HCT116 (cell line): ENCODE results near the gene SLC4A2. TPM values are rescaled to one million over a fixed set of nuclear protein-coding genes. Genes with fewer than 3 reads are reported as not detected.

Experiments used
- ATAC-seq: fragments of 200-7000 bp; cut with Tn5 transposase; 2 replicates; pipeline ENCODE4 v1.9.1; 2020; ENCODE audit warnings: mild to moderate bottlenecking, moderate library complexity
- BruUV-seq: library from RNA; stranded (reverse); fragments of 400-500 nt; replicated peaks from 2 replicates; lab custom pipeline; 2021; lab: Mats Ljungman, UMichigan
- CTCF ChIA-PET: fragments of 300-600 bp; sonication (Branson Sonifier 250); formaldehyde crosslinking; loops from one replicate; lab custom pipeline; 2021; ENCODE audit warnings: antibody characterized with exemption; lab: Charles Lee
- POLR2A ChIA-PET: fragments of 300-600, 350-600 bp; sonication (Branson Sonifier 250); formaldehyde crosslinking; loops from one replicate; lab custom pipeline; 2021; ENCODE audit warnings: antibody characterized with exemption; lab: Charles Lee
- RAD21 ChIA-PET, 2 experiments: fragments of 300-600 bp; sonication (Branson Sonifier 250); formaldehyde crosslinking; loops; one replicate each; lab custom pipeline; 2023; ENCODE audit warnings: low total read pairs in 2 of 2; ENCODE audit not compliant: uncharacterized antibody in 2 of 2, unreplicated experiment in 2 of 2, low non-redundant PET in 1 of 2; lab: Charles Lee
- DNase-seq: peaks from one replicate; pipeline ENCODE4 v3.0.0-alpha.2; 2010; ENCODE audit warnings: low read depth, low spot score
- H2AFZ ChIP-seq: fragments of 200-600 bp; shearing (Covaris generic), sonication (generic); 2 replicates; pipeline ENCODE4 v1.6.1; 2017; ENCODE audit warnings: low read depth, mixed run types, mixed read lengths, antibody characterized with exemption, low read length; ENCODE audit not compliant: poor library complexity, severe bottlenecking
- H3K27ac ChIP-seq: 2 replicates; pipeline ENCODE4 v1.5.1; 2012; ENCODE audit warnings: low read depth, low read length
- H3K27me3 ChIP-seq: fragments of 200-600 bp; sonication (generic); 2 replicates; pipeline ENCODE4 v1.6.1; 2016; ENCODE audit warnings: mixed run types, low read length, mixed read lengths; ENCODE audit not compliant: insufficient read depth
- H3K36me3 ChIP-seq, 2 experiments: fragments of 200-500 bp in 1 of 2; fragments of 200-600 bp in 1 of 2; sonication (Bioruptor generic) in 1 of 2; sonication (generic) in 1 of 2; 2 replicates each; pipeline versions ENCODE4 v1.5.1 to v1.6.1; 2014 to 2016; ENCODE audit warnings: low read length in 2 of 2, inconsistent platforms in 1 of 2, mixed read lengths in 1 of 2, mixed run types in 1 of 2; ENCODE audit not compliant: insufficient read depth in 2 of 2, control insufficient read depth in 1 of 2
- H3K4me1 ChIP-seq, 2 experiments: fragments of 200-600 bp in 1 of 2; sonication (generic) in 1 of 2; 2 replicates each; pipeline versions ENCODE4 v1.5.1 to v1.6.1; 2012 to 2017; ENCODE audit warnings: low read length in 2 of 2, inconsistent platforms in 1 of 2, mild to moderate bottlenecking in 1 of 2, mixed read lengths in 1 of 2, mixed run types in 1 of 2, moderate library complexity in 1 of 2; ENCODE audit not compliant: insufficient read depth in 2 of 2, control insufficient read depth in 1 of 2
- H3K4me2 ChIP-seq: fragments of 200-600 bp; sonication (generic); 2 replicates; pipeline ENCODE4 v1.6.1; 2017; ENCODE audit warnings: mixed run types, low read length, mixed read lengths
- H3K4me3 ChIP-seq, 2 experiments: fragments of 200-600 bp in 1 of 2; sonication (generic) in 1 of 2; replicated peaks in 1 of 2; 2 replicates each; pipeline ENCODE4 v1.5.1; 2011 to 2016; ENCODE audit warnings: low read length in 2 of 2, control low read depth in 1 of 2, low read depth in 1 of 2, mild to moderate bottlenecking in 1 of 2, mixed read lengths in 1 of 2, mixed run types in 1 of 2
- H3K79me2 ChIP-seq: fragments of 200-600 bp; sonication (generic); 2 replicates; pipeline ENCODE4 v1.6.1; 2017; ENCODE audit warnings: mild to moderate bottlenecking, mixed run types, low read length, moderate library complexity, mixed read lengths; ENCODE audit not compliant: insufficient read depth
- H3K9ac ChIP-seq: fragments of 200-600 bp; sonication (generic); 2 replicates; pipeline ENCODE4 v1.6.1; 2016; ENCODE audit warnings: low read length, mixed read lengths
- H3K9me2 ChIP-seq: fragments of 200-600 bp; sonication (generic), shearing (Covaris generic); 2 replicates; pipeline ENCODE4 v1.6.1; 2017; ENCODE audit warnings: mixed run types, mild to moderate bottlenecking, moderate library complexity; ENCODE audit not compliant: insufficient read depth
- H3K9me3 ChIP-seq, 2 experiments: fragments of 200-500 bp in 1 of 2; fragments of 200-600 bp in 1 of 2; sonication (Bioruptor generic) in 1 of 2; sonication (generic) in 1 of 2; 2 replicates each; pipeline ENCODE4 v1.6.1; 2014 to 2017; ENCODE audit warnings: low read length in 2 of 2, mixed read lengths in 2 of 2, inconsistent platforms in 1 of 2, low read depth in 1 of 2, mild to moderate bottlenecking in 1 of 2, mixed run types in 1 of 2, moderate library complexity in 1 of 2; ENCODE audit not compliant: control insufficient read depth in 1 of 2, insufficient read depth in 1 of 2
- H4K20me1 ChIP-seq: fragments of 200-600 bp; sonication (generic), shearing (Covaris generic); 2 replicates; pipeline ENCODE4 v1.6.1; 2017; ENCODE audit warnings: mixed run types, mild to moderate bottlenecking, moderate library complexity; ENCODE audit not compliant: insufficient read depth
- ELF1 ChIP-seq: IDR thresholded peaks from 2 replicates; pipeline ENCODE4 v1.6.1; 2012; ENCODE audit warnings: low read depth, borderline replicate concordance
- JUND ChIP-seq: IDR thresholded peaks from 2 replicates; pipeline ENCODE4 v1.6.1; 2012
- POLR2AphosphoS5 ChIP-seq: IDR thresholded peaks from 2 replicates; pipeline ENCODE4 v1.6.1; 2011; ENCODE audit warnings: mild to moderate bottlenecking, low read depth, low read length, moderate library complexity
- SP1 ChIP-seq: IDR thresholded peaks from 2 replicates; pipeline ENCODE4 v1.6.1; 2012; ENCODE audit warnings: low read depth
- YY1 ChIP-seq: IDR thresholded peaks from 2 replicates; pipeline ENCODE4 v1.6.1; 2011; ENCODE audit warnings: low read length, low read depth, moderate library complexity, mild to moderate bottlenecking; ENCODE audit not compliant: insufficient replicate concordance; ENCODE audit errors: extremely low read depth
- ZFX ChIP-seq: fragments of 450-650 bp; IDR thresholded peaks from 2 replicates; pipeline ENCODE4 v1.6.1; 2017
- ZNF274 ChIP-seq: fragments of 200-500 bp; sonication (Bioruptor generic); IDR thresholded peaks from 2 replicates; pipeline ENCODE4 v1.6.1; 2014; ENCODE audit warnings: mild to moderate bottlenecking, low read depth, low read length, inconsistent platforms
- intact Hi-C: fragments of 100-400 bp; cut with micrococcal nuclease; formaldehyde crosslinking; loops from 2 replicates; pipeline ENCODE4 v1.10.0; 2022
- total RNA-seq: library from RNA; stranded (reverse); gene quantifications from one replicate; pipeline ENCODE4 v1.2.1, GENCODE V29; 2021; ENCODE audit not compliant: unreplicated experiment
- TF ChIP-seq, protein P1 (sequence below): IDR thresholded peaks from 2 replicates; pipeline ENCODE4 v1.6.1; 2012; ENCODE audit warnings: low read depth

Gene SLC4A2
- total RNA-seq, 1 experiment from 2014 or later: 240 TPM

DNA sequence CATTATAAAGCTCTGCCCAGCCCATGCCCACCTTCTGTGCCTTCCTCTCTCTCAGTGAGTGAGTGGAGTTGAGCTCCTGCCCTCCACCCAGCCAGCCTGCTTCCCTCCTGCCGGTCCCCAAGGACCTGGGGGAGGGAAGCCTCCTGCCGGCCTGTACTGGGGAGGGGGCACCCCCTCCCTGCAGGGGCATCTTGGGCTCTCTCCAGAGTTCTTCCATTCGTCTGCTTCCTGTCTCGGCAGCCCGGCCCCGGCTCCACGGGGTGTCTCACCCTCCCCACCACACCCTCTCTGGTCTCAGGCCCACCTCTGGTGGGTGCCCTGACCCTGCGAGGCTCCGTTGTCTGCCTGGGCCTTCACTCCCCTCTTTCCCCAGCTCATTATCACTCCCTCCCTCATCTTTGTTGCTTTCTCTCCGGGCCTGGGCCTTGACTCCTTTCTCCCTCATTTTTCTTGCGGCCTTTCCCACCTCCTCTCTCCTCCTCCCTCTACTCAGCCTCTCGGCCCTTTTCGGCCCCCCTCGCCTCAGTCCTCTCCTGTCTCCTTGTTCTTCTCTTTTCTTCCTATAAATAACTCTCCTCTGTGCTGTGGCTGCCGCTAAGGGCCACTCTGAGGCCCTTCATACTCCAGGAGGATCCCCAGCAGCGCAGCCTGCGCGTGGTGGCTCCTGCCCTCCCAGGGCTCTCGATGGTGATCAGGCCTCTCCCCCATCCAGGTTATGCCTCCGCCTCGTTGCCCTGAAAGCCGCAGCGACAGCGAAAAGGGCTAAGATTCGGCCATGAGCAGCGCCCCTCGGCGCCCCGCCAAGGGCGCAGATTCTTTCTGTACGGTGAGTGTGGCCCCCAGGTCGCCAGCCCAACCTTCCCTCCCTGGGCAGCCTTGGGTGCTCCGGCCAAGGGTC, 2.1 kb downstream of the SLC4A2 start:
- Histone ChIP-seq H3K9me3 (no peaks in the 10 kb centered on the region), H3K27ac (peak overlapping the region; percentile 87), H3K4me2 (peak overlapping the region; percentile 95), H3K79me2 (peaks cover 62% of the 10 kb centered on the region), H2AFZ (no peak overlapping the region), H3K9me2 (no peaks in the 10 kb centered on the region), H3K27me3 (no peaks in the 10 kb centered on the region)
- DNase-seq: no peak
- BruUV-seq: TSS peak; percentile 57
- CTCF ChIA-PET: interaction anchor here (0.6 to 2.1 kb wide), 11 partner anchors 15 to 163 kb away, joined by 3 to 8 read pairs (median 3); partner anchors contain the start of genes ABCB8 and FASTK
- peak; percentile 5; the same call in 1 of the 2 replicates for TF ChIP-seq POLR2AphosphoS5
- TF ChIP-seq ZFX: peak; percentile 53; the same call in 1 of the 2 replicates
- no peak for TF ChIP-seq ZNF274
- TF ChIP-seq, all 23 proteins: peak for 2
- ChIA-PET POLR2A (interaction anchor here (0.6 to 1.7 kb wide), 14 partner anchors 12 to 55 kb away, joined by 3 to 13 read pairs (median 4); partner anchors contain the start of genes ABCB8, AGAP3, FASTK and TMUB1), RAD21 (interaction anchor here (0.7 to 1.3 kb wide), 4 partner anchors 15 to 52 kb away, joined by 3 read pairs; partner anchors contain the start of gene AGAP3 (in 1 of the 2))
- H3K36me3 ChIP-seq: peaks cover 10 to 17% of the 10 kb centered on the region in 2 experiments
- peak overlapping the region; percentile 91 for H3K9ac ChIP-seq
- H3K4me3 ChIP-seq: peak overlapping the region; percentile 81 to 90
- ATAC-seq: no peak
- no peaks in the 10 kb centered on the region for H4K20me1 ChIP-seq
- intact Hi-C loops: loop anchor here (1.0 kb wide), 1 partner anchor 22 kb away; the partner anchor contains the start of gene TMUB1
- peaks cover 28 to 52% of the 10 kb centered on the region in 2 experiments for H3K4me1 ChIP-seq

DNA sequence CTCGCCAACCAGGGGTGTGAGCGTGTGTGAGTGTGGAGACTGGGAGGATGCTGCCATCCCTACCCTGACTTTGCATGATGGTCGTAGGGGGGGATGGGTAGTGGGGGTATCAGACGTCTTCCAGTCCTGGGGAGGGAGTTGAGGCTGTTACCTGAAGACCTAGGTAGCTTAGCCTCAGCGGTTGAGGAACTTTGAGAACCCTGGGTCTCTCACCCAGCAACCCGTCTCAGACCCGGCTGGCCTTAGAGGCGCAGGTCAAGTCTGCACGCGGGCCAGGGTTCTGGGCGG, 2.7 kb downstream of the SLC4A2 start:
- Histone ChIP-seq H3K4me3 (peak overlapping the region; percentile 81 to 90), H3K9me2 (no peaks in the 10 kb centered on the region), H3K4me1 (peaks cover 24 to 49% of the 10 kb centered on the region in 2 experiments), H3K27me3 (no peaks in the 10 kb centered on the region), H4K20me1 (no peaks in the 10 kb centered on the region), H3K4me2 (peak overlapping the region; percentile 95), H3K27ac (peak overlapping the region; percentile 87), H3K36me3 (peaks cover 14 to 17% of the 10 kb centered on the region in 2 experiments), H2AFZ (no peak overlapping the region), H3K79me2 (peaks cover 65% of the 10 kb centered on the region), H3K9ac (peak overlapping the region; percentile 91), H3K9me3 (no peaks in the 10 kb centered on the region)
- no peak for ATAC-seq
- TF ChIP-seq YY1 (no peak), POLR2AphosphoS5 (peak; percentile 76), SP1 (no peak), ELF1 (no peak), JUND (no peak)
- TF ChIP-seq, protein P1, sequence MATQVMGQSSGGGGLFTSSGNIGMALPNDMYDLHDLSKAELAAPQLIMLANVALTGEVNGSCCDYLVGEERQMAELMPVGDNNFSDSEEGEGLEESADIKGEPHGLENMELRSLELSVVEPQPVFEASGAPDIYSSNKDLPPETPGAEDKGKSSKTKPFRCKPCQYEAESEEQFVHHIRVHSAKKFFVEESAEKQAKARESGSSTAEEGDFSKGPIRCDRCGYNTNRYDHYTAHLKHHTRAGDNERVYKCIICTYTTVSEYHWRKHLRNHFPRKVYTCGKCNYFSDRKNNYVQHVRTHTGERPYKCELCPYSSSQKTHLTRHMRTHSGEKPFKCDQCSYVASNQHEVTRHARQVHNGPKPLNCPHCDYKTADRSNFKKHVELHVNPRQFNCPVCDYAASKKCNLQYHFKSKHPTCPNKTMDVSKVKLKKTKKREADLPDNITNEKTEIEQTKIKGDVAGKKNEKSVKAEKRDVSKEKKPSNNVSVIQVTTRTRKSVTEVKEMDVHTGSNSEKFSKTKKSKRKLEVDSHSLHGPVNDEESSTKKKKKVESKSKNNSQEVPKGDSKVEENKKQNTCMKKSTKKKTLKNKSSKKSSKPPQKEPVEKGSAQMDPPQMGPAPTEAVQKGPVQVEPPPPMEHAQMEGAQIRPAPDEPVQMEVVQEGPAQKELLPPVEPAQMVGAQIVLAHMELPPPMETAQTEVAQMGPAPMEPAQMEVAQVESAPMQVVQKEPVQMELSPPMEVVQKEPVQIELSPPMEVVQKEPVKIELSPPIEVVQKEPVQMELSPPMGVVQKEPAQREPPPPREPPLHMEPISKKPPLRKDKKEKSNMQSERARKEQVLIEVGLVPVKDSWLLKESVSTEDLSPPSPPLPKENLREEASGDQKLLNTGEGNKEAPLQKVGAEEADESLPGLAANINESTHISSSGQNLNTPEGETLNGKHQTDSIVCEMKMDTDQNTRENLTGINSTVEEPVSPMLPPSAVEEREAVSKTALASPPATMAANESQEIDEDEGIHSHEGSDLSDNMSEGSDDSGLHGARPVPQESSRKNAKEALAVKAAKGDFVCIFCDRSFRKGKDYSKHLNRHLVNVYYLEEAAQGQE: no peak
- ChIA-PET POLR2A (interaction anchor here (0.6 to 1.7 kb wide), 10 partner anchors 11 to 187 kb away, joined by 3 to 11 read pairs (median 6); partner anchors contain the start of genes ABCB8, AGAP3, FASTK and TMUB1), CTCF (interaction anchor here (0.7 to 2.1 kb wide), 6 partner anchors 15 to 52 kb away, joined by 3 to 8 read pairs (median 4); partner anchors contain the start of gene ABCB8), RAD21 (interaction anchor here in 1 of 2 experiments (0.8 to 1.4 kb wide), 2 partner anchors 24 to 34 kb away, joined by 3 read pairs; partner anchors contain the start of genes ABCB8 and AGAP3)
- BruUV-seq: no TSS peak
- no peak for DNase-seq
- intact Hi-C loops: loop anchor here (1.0 kb wide), 1 partner anchor 21 kb away; the partner anchor contains the start of gene TMUB1
